CD14-positive monocyte (primary cell): Measurements from ENCODE around the gene DNAI1. TPM values are rescaled to one million over a fixed set of nuclear protein-coding genes. Genes with fewer than 3 reads are reported as not detected.

ENCODE experiments used
- DNase-seq, 3 donors: peaks; one replicate each; pipeline ENCODE4 v3.0.0-alpha.2; 2011 to 2022
- H2AFZ ChIP-seq: 2 replicates; pipeline ENCODE4 v1.6.0; 2012; ENCODE audit warnings: mild to moderate bottlenecking, low read depth, low read length, inconsistent platforms; ENCODE audit not compliant: insufficient read depth, poor library complexity, severe bottlenecking
- H3K27ac ChIP-seq, 2 donors: 1 replicate in 1 of 2; 2 replicates in 1 of 2; pipeline ENCODE4 v1.5.1; 2012 to 2013; ENCODE audit warnings: low read length in 2 of 2, control low read depth in 1 of 2, inconsistent platforms in 1 of 2, low read depth in 1 of 2, mild to moderate bottlenecking in 1 of 2
- H3K27me3 ChIP-seq, 2 donors: one replicate each; pipeline versions ENCODE4 v1.6.0 to v1.6.1; 2011 to 2013; ENCODE audit warnings: low read length in 2 of 2; ENCODE audit not compliant: control insufficient read depth in 2 of 2, insufficient read depth in 2 of 2
- H3K36me3 ChIP-seq, 2 donors: replicated peaks in 1 of 2; 1 replicate in 1 of 2; 2 replicates in 1 of 2; pipeline versions ENCODE4 v1.5.1 to v1.6.1; 2012 to 2013; ENCODE audit warnings: low read length in 2 of 2, control low read depth in 1 of 2, inconsistent platforms in 1 of 2, mild to moderate bottlenecking in 1 of 2; ENCODE audit not compliant: insufficient read depth in 2 of 2, control insufficient read depth in 1 of 2
- H3K4me1 ChIP-seq, 2 donors: 1 replicate in 1 of 2; 2 replicates in 1 of 2; pipeline versions ENCODE4 v1.5.1 to v1.6.1; 2012 to 2013; ENCODE audit warnings: low read length in 2 of 2, control low read depth in 1 of 2, inconsistent platforms in 1 of 2, mild to moderate bottlenecking in 1 of 2, moderate library complexity in 1 of 2; ENCODE audit not compliant: insufficient read depth in 2 of 2, control insufficient read depth in 1 of 2
- H3K4me2 ChIP-seq: replicated peaks from 2 replicates; pipeline ENCODE3; 2012; ENCODE audit warnings: low read length, moderate library complexity, mild to moderate bottlenecking; ENCODE audit not compliant: poor library complexity, severe bottlenecking; ENCODE audit errors: extremely low read depth
- H3K4me3 ChIP-seq, 3 experiments: fragments of 200-600 bp in 1 of 3; sonication (generic) in 1 of 3; replicated peaks in 1 of 3; 1 replicate in 2 of 3; 2 replicates in 1 of 3; pipeline ENCODE4 v1.5.1; 2011 to 2013; ENCODE audit warnings: low read length in 3 of 3, mild to moderate bottlenecking in 3 of 3, control low read depth in 2 of 3, low read depth in 2 of 3, inconsistent platforms in 1 of 3, moderate library complexity in 1 of 3
- H3K79me2 ChIP-seq: 2 replicates; pipeline ENCODE4 v1.6.0; 2012; ENCODE audit warnings: mild to moderate bottlenecking, control low read depth, inconsistent platforms, low read length, moderate library complexity; ENCODE audit not compliant: insufficient read depth
- H3K9ac ChIP-seq: 2 replicates; pipeline ENCODE4 v1.6.0; 2017; ENCODE audit warnings: low read length, mild to moderate bottlenecking; ENCODE audit not compliant: insufficient read depth, poor library complexity, severe bottlenecking
- H3K9me3 ChIP-seq, 2 donors: replicated peaks in 1 of 2; 1 replicate in 1 of 2; 2 replicates in 1 of 2; pipeline versions ENCODE4 v1.5.1 to v1.6.1; 2012 to 2013; ENCODE audit warnings: low read length in 2 of 2, control low read depth in 1 of 2; ENCODE audit not compliant: control insufficient read depth in 1 of 2, insufficient read depth in 1 of 2
- H4K20me1 ChIP-seq: 2 replicates; pipeline ENCODE4 v1.6.0; 2012; ENCODE audit warnings: mild to moderate bottlenecking, low read length, control low read depth, moderate library complexity; ENCODE audit not compliant: insufficient read depth
- H3K27ac Mint-ChIP-seq, 7 donors: one replicate each; pipeline ENCODE4 v1.8.0; 2020; ENCODE audit warnings: mild to moderate bottlenecking in 7 of 7, mixed read lengths in 7 of 7, moderate library complexity in 6 of 7, inconsistent platforms in 2 of 7
- H3K27me3 Mint-ChIP-seq, 3 donors: one replicate each; pipeline ENCODE4 v1.8.0; 2021 to 2022; ENCODE audit warnings: low read depth in 3 of 3, mild to moderate bottlenecking in 3 of 3, mixed read lengths in 3 of 3, moderate library complexity in 3 of 3, inconsistent platforms in 1 of 3
- H3K36me3 Mint-ChIP-seq, 2 donors: one replicate each; pipeline ENCODE4 v1.8.0; 2020; ENCODE audit warnings: mixed read lengths in 2 of 2, inconsistent platforms in 1 of 2, mild to moderate bottlenecking in 1 of 2
- H3K4me1 Mint-ChIP-seq: one replicate; pipeline ENCODE4 v1.8.0; 2020; ENCODE audit warnings: mild to moderate bottlenecking, mixed read lengths
- H3K4me3 Mint-ChIP-seq, 2 donors: one replicate each; pipeline ENCODE4 v1.8.0; 2020; ENCODE audit warnings: mild to moderate bottlenecking in 2 of 2, mixed read lengths in 2 of 2, moderate library complexity in 1 of 2
- H3K9me3 Mint-ChIP-seq, 7 donors: one replicate each; pipeline ENCODE4 v1.8.0; 2020 to 2022; ENCODE audit warnings: mixed read lengths in 7 of 7, mild to moderate bottlenecking in 6 of 7, moderate library complexity in 6 of 7, inconsistent platforms in 2 of 7
- WGBS: methylation state at CpG from one replicate; pipeline ENCODE4 v1.1.5; 2013; ENCODE audit warnings: missing lambda C conversion rate; ENCODE audit not compliant: insufficient coverage; 5-methylcytosine and 5-hydroxymethylcytosine counted together
- intact Hi-C, 2 donors: fragments of 100-400 bp; cut with micrococcal nuclease; formaldehyde crosslinking; loops; one replicate each; pipeline versions ENCODE4 v1.15.0 to v1.15.1; 2023
- polyA plus RNA-seq, 3 donors: library from polyadenylated mRNA; depleted of rRNA in 1 of 3; unstranded in 2 of 3; stranded (reverse) in 1 of 3; fragments of 300-500 nt in 2 of 3; fragments of >200 nt in 1 of 3; fragmentation: Illumina TruSeq in 2 of 3; gene quantifications; 1 replicate in 2 of 3; 2 replicates in 1 of 3; pipeline ENCODE4 v1.2.3, GENCODE V29; 2012 to 2021
- small RNA-seq: library from RNA; depleted of rRNA; stranded (forward); fragments of <200 nt; gene quantifications from one replicate; pipeline ENCODE3, GENCODE V24; 2012; ENCODE audit warnings: low read depth; ENCODE audit not compliant: insufficient read length
- TF ChIP-seq, protein P1 (sequence below): fragments of 200-600 bp; IDR thresholded peaks from one replicate; pipeline ENCODE4 v1.8.0; 2022; ENCODE audit warnings: antibody characterized with exemption, mild to moderate bottlenecking

The DNAI1 gene
- polyA plus RNA-seq, 3 donors, result not detected

DNA sequence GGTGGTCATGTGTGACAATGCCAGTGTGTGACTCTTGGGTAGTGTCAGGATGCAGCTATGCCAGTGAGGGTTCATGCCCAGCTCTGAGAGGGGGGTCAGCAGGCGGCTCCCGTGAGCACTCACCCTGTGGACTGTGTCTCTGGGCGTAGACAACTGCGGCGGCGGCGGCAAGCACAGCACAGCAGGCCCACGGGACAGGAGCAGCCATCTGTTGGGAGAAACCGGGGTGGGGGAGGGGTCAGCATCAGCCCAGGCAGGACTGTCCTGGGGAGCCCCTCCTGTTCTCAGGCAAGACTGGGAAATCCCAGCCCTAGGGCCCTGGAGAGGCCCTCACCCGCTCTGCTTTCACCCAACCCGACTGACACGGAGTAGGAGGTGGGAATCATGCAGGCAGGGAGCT, 110.2 kb downstream of the DNAI1 start:
- H4K20me1 ChIP-seq, result no peaks in the 10 kb centered on the region
- H3K9me3 Mint-ChIP-seq, result peaks cover 0 to 2% (median 0%) of the 10 kb centered on the region in 7 donors
- H3K36me3 ChIP-seq, result no peaks in the 10 kb centered on the region
- H3K27me3 Mint-ChIP-seq, result peaks cover 16 to 19% (median 17%) of the 10 kb centered on the region in 3 donors
- no peak overlapping the region for H3K9ac ChIP-seq
- no peak overlapping the region for H2AFZ ChIP-seq
- no peaks in the 10 kb centered on the region for H3K4me1 ChIP-seq
- DNase-seq, result no peak
- H3K36me3 Mint-ChIP-seq, result no peaks in the 10 kb centered on the region
- no peak overlapping the region for H3K4me3 Mint-ChIP-seq
- TF ChIP-seq, protein P1, sequence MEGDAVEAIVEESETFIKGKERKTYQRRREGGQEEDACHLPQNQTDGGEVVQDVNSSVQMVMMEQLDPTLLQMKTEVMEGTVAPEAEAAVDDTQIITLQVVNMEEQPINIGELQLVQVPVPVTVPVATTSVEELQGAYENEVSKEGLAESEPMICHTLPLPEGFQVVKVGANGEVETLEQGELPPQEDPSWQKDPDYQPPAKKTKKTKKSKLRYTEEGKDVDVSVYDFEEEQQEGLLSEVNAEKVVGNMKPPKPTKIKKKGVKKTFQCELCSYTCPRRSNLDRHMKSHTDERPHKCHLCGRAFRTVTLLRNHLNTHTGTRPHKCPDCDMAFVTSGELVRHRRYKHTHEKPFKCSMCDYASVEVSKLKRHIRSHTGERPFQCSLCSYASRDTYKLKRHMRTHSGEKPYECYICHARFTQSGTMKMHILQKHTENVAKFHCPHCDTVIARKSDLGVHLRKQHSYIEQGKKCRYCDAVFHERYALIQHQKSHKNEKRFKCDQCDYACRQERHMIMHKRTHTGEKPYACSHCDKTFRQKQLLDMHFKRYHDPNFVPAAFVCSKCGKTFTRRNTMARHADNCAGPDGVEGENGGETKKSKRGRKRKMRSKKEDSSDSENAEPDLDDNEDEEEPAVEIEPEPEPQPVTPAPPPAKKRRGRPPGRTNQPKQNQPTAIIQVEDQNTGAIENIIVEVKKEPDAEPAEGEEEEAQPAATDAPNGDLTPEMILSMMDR, result no peak
- no peaks in the 10 kb centered on the region for H3K4me1 Mint-ChIP-seq
- H3K9me3 ChIP-seq, result no peaks in the 10 kb centered on the region
- H3K4me2 ChIP-seq, result no peak overlapping the region
- no peak overlapping the region for H3K27ac ChIP-seq
- intact Hi-C loops, result no loop called here
- no peak overlapping the region for H3K4me3 ChIP-seq
- 73% methylated on average over 12 of the region's 12 CpGs for WGBS
- no peak overlapping the region for H3K27ac Mint-ChIP-seq
- H3K27me3 ChIP-seq, result no peaks in the 10 kb centered on the region
- H3K79me2 ChIP-seq, result no peaks in the 10 kb centered on the region

GRCh38 chr9:34570376-34570775, 111.8 kb downstream of the DNAI1 start:
- no peaks in the 10 kb centered on the region for H4K20me1 ChIP-seq
- 95% methylated on average over 11 of the region's 11 CpGs for WGBS
- Mint-ChIP-seq H3K27me3 (peaks cover 21 to 31% (median 23%) of the 10 kb centered on the region in 3 donors), H3K36me3 (no peaks in the 10 kb centered on the region), H3K4me1 (no peaks in the 10 kb centered on the region), H3K4me3 (no peak overlapping the region), H3K9me3 (peaks cover 0 to 2% (median 0%) of the 10 kb centered on the region in 7 donors), H3K27ac (no peak overlapping the region)
- H3K4me2 ChIP-seq, result no peak overlapping the region
- no peaks in the 10 kb centered on the region for H3K9me3 ChIP-seq
- no peak overlapping the region for H3K27ac ChIP-seq
- no peak for DNase-seq
- H3K79me2 ChIP-seq, result no peaks in the 10 kb centered on the region
- H3K27me3 ChIP-seq, result peaks cover 0 to 4% of the 10 kb centered on the region in 2 donors
- TF ChIP-seq, protein P1, result no peak
- no peak overlapping the region for H3K4me3 ChIP-seq
- no peaks in the 10 kb centered on the region for H3K36me3 ChIP-seq
- H3K9ac ChIP-seq, result no peak overlapping the region
- no peaks in the 10 kb centered on the region for H3K4me1 ChIP-seq
- H2AFZ ChIP-seq, result no peak overlapping the region
- intact Hi-C loops, result no loop called here

Small RNA genes within 50 kb of the gene (small RNA-seq; reads per million reads assigned to genes)
- gene RN7SKP24, result not detected

Other genes with a start within 250 kb of the DNAI1 start
- gene KIF24, start 129.5 kb upstream of the DNAI1 start, polyA plus RNA-seq, result under 1 TPM in 2 of 3 donors, not detected in 1; 0.13 to 0.31 TPM
- gene NUDT2, start 129.2 kb upstream of the DNAI1 start, polyA plus RNA-seq, result 10 to 100 TPM; 24.4 to 56.9 (median 38.0) TPM
- gene MYORG, start 81.9 kb upstream of the DNAI1 start, polyA plus RNA-seq, result under 1 TPM in 2 of 3 donors, not detected in 1; 0.01 to 0.05 TPM
- 10 to 100 TPM in 1 of 3 donors, 1 to 10 TPM in 1, under 1 TPM in 1; 0.61 to 15.3 (median 1.2) TPM for gene FAM219A, start 235 bp upstream of the DNAI1 start, polyA plus RNA-seq
- 1 to 10 TPM; 2.3 to 3.2 (median 2.7) TPM for gene ENHO, start 64.2 kb downstream of the DNAI1 start, polyA plus RNA-seq
- gene CNTFR, start 130.9 kb downstream of the DNAI1 start, polyA plus RNA-seq, result not detected
- gene RPP25L, start 153.3 kb downstream of the DNAI1 start, polyA plus RNA-seq, result 10 to 100 TPM; 20.1 to 42.3 (median 39.4) TPM
- 100 to 1,000 TPM; 120 to 174 (median 143) TPM for gene DCTN3, start 161.7 kb downstream of the DNAI1 start, polyA plus RNA-seq
- gene ARID3C, start 170.3 kb downstream of the DNAI1 start, polyA plus RNA-seq, result not detected
- gene SIGMAR1, start 179.0 kb downstream of the DNAI1 start, polyA plus RNA-seq, result 10 to 100 TPM; 26.6 to 59.6 (median 49.5) TPM
- gene GALT, start 187.9 kb downstream of the DNAI1 start, polyA plus RNA-seq, result 100 to 1,000 TPM in 1 of 3 donors, 10 to 100 TPM in 2; 25.6 to 103 (median 26.9) TPM
- 10 to 100 TPM in 1 of 3 donors, 1 to 10 TPM in 2; 2.8 to 39.1 (median 4.1) TPM for gene IL11RA, start 193.4 kb downstream of the DNAI1 start, polyA plus RNA-seq
- not detected for gene CCL27, start 203.9 kb downstream of the DNAI1 start, polyA plus RNA-seq
- gene CCL19, start 232.5 kb downstream of the DNAI1 start, polyA plus RNA-seq, result under 1 TPM in 1 of 3 donors, not detected in 2; 0.21 TPM